Hepatocyte (in vitro differentiated cells): ENCODE measurements around the gene ELOVL1.

Source experiments
- CTCF ChIP-seq: fragments of 200-600 bp; sonication (generic); IDR thresholded peaks from 2 replicates; pipeline ENCODE4 v1.5.1; 2016; ENCODE audit warnings: antibody characterized with exemption, mild to moderate bottlenecking; ENCODE audit not compliant: poor library complexity
- EZH2 ChIP-seq: fragments of 200-600 bp; sonication (generic); IDR thresholded peaks from 2 replicates; pipeline ENCODE4 v1.6.1; 2016; ENCODE audit warnings: antibody characterized with exemption, mild to moderate bottlenecking, borderline replicate concordance
- EZH2phosphoT487 ChIP-seq: fragments of 200-600 bp; sonication (generic); IDR thresholded peaks from one replicate; pipeline ENCODE4 v1.6.1; 2018; ENCODE audit warnings: antibody characterized with exemption, mild to moderate bottlenecking, low read depth, moderate library complexity; ENCODE audit not compliant: unreplicated experiment, severe bottlenecking

GRCh38 chr1:43414634-43415223, 46.9 kb upstream of the ELOVL1 start:
- TF ChIP-seq CTCF (peak; percentile 62), EZH2 (no peak), EZH2phosphoT487 (no peak)
